ENCODE measurements around the gene VPS41.
"Not testable (repeated sequence)": the region's sequence is repeated elsewhere in the genome, so short reads cannot be mapped to it uniquely, and the experiment has no call there.

Gene VPS41

DNA sequence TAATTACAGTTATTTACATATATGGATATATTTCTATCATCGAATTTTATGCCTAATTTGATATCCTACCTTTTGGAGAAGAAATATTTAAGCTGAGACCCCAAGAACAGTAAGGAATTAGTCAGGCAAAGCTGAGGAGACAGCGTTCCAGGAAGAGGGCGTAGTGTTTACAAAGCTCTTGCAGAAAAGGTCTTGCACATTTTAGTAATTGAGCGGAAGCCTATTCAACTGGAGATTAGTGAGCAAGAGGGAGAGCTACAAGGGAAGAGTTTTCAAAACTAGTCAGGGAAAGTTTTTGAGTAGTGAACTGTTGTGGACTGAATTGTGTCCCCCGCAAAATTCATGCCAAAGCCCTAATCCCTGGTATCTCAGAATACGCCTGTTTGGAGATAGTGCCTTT is 42.2 kb upstream of the VPS41 start:
- WGBS, 2 donors (ENCODE audit: extremely low coverage in 2 of 2, insufficient read length in 2 of 2, insufficient replicate concordance in 1 of 2) = no CpG with 5 or more reads among the region's 6 CpGs
- Histone ChIP-seq H3K4me3 (ENCODE audit: low read length in 2 of 2) (no peak overlapping the region), H3K27ac (replicated peaks; ENCODE audit: low read length) (no peak overlapping the region), H3K4me2 (ENCODE audit: insufficient read depth, low read length, poor library complexity, severe bottlenecking) (no peak overlapping the region), H3K23ac (ENCODE audit: low read depth, low read length, poor library complexity) (no peak overlapping the region), H3K4ac (ENCODE audit: low read length) (no peak overlapping the region), H2AFZ (ENCODE audit: low read length) (no peak overlapping the region), H2AK5ac (ENCODE audit: low read depth, low read length) (no peak overlapping the region), H2BK5ac (ENCODE audit: low read length) (no peak overlapping the region), H3K14ac (ENCODE audit: low read length) (no peak overlapping the region), H3K79me1 (ENCODE audit: low read depth, low read length) (no peaks in the 10 kb centered on the region), H3K18ac (ENCODE audit: low read length) (no peak overlapping the region), H2BK12ac (ENCODE audit: low read length) (no peak overlapping the region), H3K27me3 (ENCODE audit: control insufficient read depth in 3 of 3, insufficient read depth in 3 of 3, low read depth in 1 of 3, low read length in 3 of 3) (no peaks in the 10 kb centered on the region), H3K9me3 (replicated peaks in 1 of 2; ENCODE audit: control insufficient read depth in 2 of 2, insufficient read depth in 1 of 2, low read depth in 1 of 2, low read length in 2 of 2) (no peaks in the 10 kb centered on the region), H4K91ac (ENCODE audit: low read depth, low read length, poor library complexity) (no peak overlapping the region), H3K9ac (ENCODE audit: low read depth, low read length, poor library complexity) (no peak overlapping the region), H2BK15ac (ENCODE audit: low read length) (no peak overlapping the region), H4K8ac (ENCODE audit: low read depth, low read length) (no peak overlapping the region), H2BK120ac (ENCODE audit: low read depth, low read length) (no peak overlapping the region), H3K36me3 (replicated peaks in 1 of 2; ENCODE audit: control insufficient read depth in 2 of 2, insufficient read depth in 2 of 2, low read length in 2 of 2) (no peaks in the 10 kb centered on the region), H3K4me1 (ENCODE audit: control insufficient read depth in 2 of 2, insufficient read depth in 1 of 2, low read depth in 1 of 2, low read length in 2 of 2) (peaks cover 2 to 5% of the 10 kb centered on the region in 2 donors)
- DNase-seq (ENCODE audit: low spot score) = no peak

- Histone ChIP-seq H2BK12ac (ENCODE audit: low read length) (no peak overlapping the region), H2BK15ac (ENCODE audit: low read length) (no peak overlapping the region), H4K8ac (ENCODE audit: low read depth, low read length) (no peak overlapping the region), H3K79me1 (ENCODE audit: low read depth, low read length) (no peaks in the 10 kb centered on the region), H3K9ac (ENCODE audit: low read depth, low read length, poor library complexity) (no peak overlapping the region), H3K4ac (ENCODE audit: low read length) (no peak overlapping the region), H2AK5ac (ENCODE audit: low read depth, low read length) (no peak overlapping the region), H3K36me3 (replicated peaks in 1 of 2; ENCODE audit: control insufficient read depth in 2 of 2, insufficient read depth in 2 of 2, low read length in 2 of 2) (no peaks in the 10 kb centered on the region), H3K18ac (ENCODE audit: low read length) (no peak overlapping the region), H3K9me3 (replicated peaks in 1 of 2; ENCODE audit: control insufficient read depth in 2 of 2, insufficient read depth in 1 of 2, low read depth in 1 of 2, low read length in 2 of 2) (no peaks in the 10 kb centered on the region), H2BK5ac (ENCODE audit: low read length) (no peak overlapping the region), H3K4me1 (ENCODE audit: control insufficient read depth in 2 of 2, insufficient read depth in 1 of 2, low read depth in 1 of 2, low read length in 2 of 2) (peaks cover 2 to 5% of the 10 kb centered on the region in 2 donors), H3K4me3 (ENCODE audit: low read length in 2 of 2) (no peak overlapping the region), H3K4me2 (ENCODE audit: insufficient read depth, low read length, poor library complexity, severe bottlenecking) (no peak overlapping the region), H3K23ac (ENCODE audit: low read depth, low read length, poor library complexity) (no peak overlapping the region), H2AFZ (ENCODE audit: low read length) (no peak overlapping the region), H4K91ac (ENCODE audit: low read depth, low read length, poor library complexity) (no peak overlapping the region), H3K27me3 (ENCODE audit: control insufficient read depth in 3 of 3, insufficient read depth in 3 of 3, low read depth in 1 of 3, low read length in 3 of 3) (no peaks in the 10 kb centered on the region), H2BK120ac (ENCODE audit: low read depth, low read length) (no peak overlapping the region), H3K27ac (replicated peaks; ENCODE audit: low read length) (no peak overlapping the region), H3K14ac (ENCODE audit: low read length) (no peak overlapping the region)
- no peak for DNase-seq (ENCODE audit: low spot score)
- WGBS, 2 donors (ENCODE audit: extremely low coverage in 2 of 2, insufficient read length in 2 of 2, insufficient replicate concordance in 1 of 2) = no CpG with 5 or more reads among the region's 1 CpG
Observed at GRCh38 chr7:38950309-38950708, 41.3 kb upstream of the VPS41 start.

DNA sequence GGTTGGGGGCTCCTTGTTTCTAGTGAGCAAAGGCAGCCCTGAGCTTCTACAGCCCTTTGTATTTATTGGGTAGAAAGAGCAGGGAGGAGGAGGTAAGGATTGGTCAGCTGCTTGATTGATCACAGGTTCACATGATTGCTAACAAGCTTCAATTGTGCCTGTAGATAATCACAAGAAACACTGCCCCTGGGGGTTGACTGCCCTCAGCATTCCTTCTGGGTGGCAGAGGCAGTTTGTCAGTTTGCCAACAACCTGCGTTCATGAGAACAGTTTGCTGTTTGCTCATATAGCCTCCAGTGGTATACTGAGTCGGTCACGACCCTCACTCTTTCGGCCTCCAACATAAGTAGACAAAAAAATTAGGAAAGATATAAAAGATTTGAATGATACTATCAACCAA is 38.5 kb upstream of the VPS41 start:
- H3K4ac ChIP-seq (ENCODE audit: low read length); H2BK5ac ChIP-seq (ENCODE audit: low read length); H3K27ac ChIP-seq (replicated peaks; ENCODE audit: low read length); H3K36me3 ChIP-seq (replicated peaks in 1 of 2; ENCODE audit: control insufficient read depth in 2 of 2, insufficient read depth in 2 of 2, low read length in 2 of 2); H2AK5ac ChIP-seq (ENCODE audit: low read depth, low read length); H3K18ac ChIP-seq (ENCODE audit: low read length); H3K23ac ChIP-seq (ENCODE audit: low read depth, low read length, poor library complexity); H2BK15ac ChIP-seq (ENCODE audit: low read length); H3K4me3 ChIP-seq (ENCODE audit: low read length in 2 of 2); H4K8ac ChIP-seq (ENCODE audit: low read depth, low read length); H3K9ac ChIP-seq (ENCODE audit: low read depth, low read length, poor library complexity); H2AFZ ChIP-seq (ENCODE audit: low read length); H2BK12ac ChIP-seq (ENCODE audit: low read length); H3K27me3 ChIP-seq (ENCODE audit: control insufficient read depth in 3 of 3, insufficient read depth in 3 of 3, low read depth in 1 of 3, low read length in 3 of 3); H2BK120ac ChIP-seq (ENCODE audit: low read depth, low read length); DNase-seq (ENCODE audit: low spot score); H3K4me2 ChIP-seq (ENCODE audit: insufficient read depth, low read length, poor library complexity, severe bottlenecking); H3K9me3 ChIP-seq (replicated peaks in 1 of 2; ENCODE audit: control insufficient read depth in 2 of 2, insufficient read depth in 1 of 2, low read depth in 1 of 2, low read length in 2 of 2); H3K79me1 ChIP-seq (ENCODE audit: low read depth, low read length); H3K4me1 ChIP-seq (ENCODE audit: control insufficient read depth in 2 of 2, insufficient read depth in 1 of 2, low read depth in 1 of 2, low read length in 2 of 2); H3K14ac ChIP-seq (ENCODE audit: low read length); H4K91ac ChIP-seq (ENCODE audit: low read depth, low read length, poor library complexity): not testable (repeated sequence)
- WGBS, 2 donors (ENCODE audit: extremely low coverage in 2 of 2, insufficient read length in 2 of 2, insufficient replicate concordance in 1 of 2) = no CpG with 5 or more reads among the region's 4 CpGs

GRCh38 chr7:38942431-38943051 is 33.5 kb upstream of the VPS41 start:
- Histone ChIP-seq H3K4me3 (ENCODE audit: low read length in 2 of 2) (no peak overlapping the region), H3K18ac (ENCODE audit: low read length) (no peak overlapping the region), H2BK15ac (ENCODE audit: low read length) (no peak overlapping the region), H3K4ac (ENCODE audit: low read length) (no peak overlapping the region), H3K9ac (ENCODE audit: low read depth, low read length, poor library complexity) (no peak overlapping the region), H3K79me1 (ENCODE audit: low read depth, low read length) (no peaks in the 10 kb centered on the region), H2BK5ac (ENCODE audit: low read length) (no peak overlapping the region), H4K8ac (ENCODE audit: low read depth, low read length) (no peak overlapping the region), H3K4me1 (ENCODE audit: control insufficient read depth in 2 of 2, insufficient read depth in 1 of 2, low read depth in 1 of 2, low read length in 2 of 2) (peaks cover 3 to 5% of the 10 kb centered on the region in 2 donors), H3K27ac (replicated peaks; ENCODE audit: low read length) (no peak overlapping the region), H3K9me3 (replicated peaks in 1 of 2; ENCODE audit: control insufficient read depth in 2 of 2, insufficient read depth in 1 of 2, low read depth in 1 of 2, low read length in 2 of 2) (no peaks in the 10 kb centered on the region), H3K27me3 (ENCODE audit: control insufficient read depth in 3 of 3, insufficient read depth in 3 of 3, low read depth in 1 of 3, low read length in 3 of 3) (no peaks in the 10 kb centered on the region), H3K23ac (ENCODE audit: low read depth, low read length, poor library complexity) (no peak overlapping the region), H3K4me2 (ENCODE audit: insufficient read depth, low read length, poor library complexity, severe bottlenecking) (no peak overlapping the region), H3K14ac (ENCODE audit: low read length) (no peak overlapping the region), H2BK120ac (ENCODE audit: low read depth, low read length) (no peak overlapping the region), H2AK5ac (ENCODE audit: low read depth, low read length) (no peak overlapping the region), H2BK12ac (ENCODE audit: low read length) (no peak overlapping the region), H4K91ac (ENCODE audit: low read depth, low read length, poor library complexity) (no peak overlapping the region), H2AFZ (ENCODE audit: low read length) (no peak overlapping the region), H3K36me3 (replicated peaks in 1 of 2; ENCODE audit: control insufficient read depth in 2 of 2, insufficient read depth in 2 of 2, low read length in 2 of 2) (no peaks in the 10 kb centered on the region)
- DNase-seq (ENCODE audit: low spot score) = no peak
- no CpG with 5 or more reads among the region's 4 CpGs for WGBS, 2 donors (ENCODE audit: extremely low coverage in 2 of 2, insufficient read length in 2 of 2, insufficient replicate concordance in 1 of 2)

All from neuronal stem cell (in vitro differentiated cells).